Measurements from ENCODE around the gene AIMP2. TPM values are rescaled to one million over a fixed set of nuclear protein-coding genes. Genes with fewer than 3 reads are reported as not detected.
"Not testable (repeated sequence)": the region's sequence is repeated elsewhere in the genome, so short reads cannot be mapped to it uniquely, and the experiment has no call there.

Gene AIMP2
- total RNA-seq, 1 experiment from 2014 or later = 65.1 TPM

DNA sequence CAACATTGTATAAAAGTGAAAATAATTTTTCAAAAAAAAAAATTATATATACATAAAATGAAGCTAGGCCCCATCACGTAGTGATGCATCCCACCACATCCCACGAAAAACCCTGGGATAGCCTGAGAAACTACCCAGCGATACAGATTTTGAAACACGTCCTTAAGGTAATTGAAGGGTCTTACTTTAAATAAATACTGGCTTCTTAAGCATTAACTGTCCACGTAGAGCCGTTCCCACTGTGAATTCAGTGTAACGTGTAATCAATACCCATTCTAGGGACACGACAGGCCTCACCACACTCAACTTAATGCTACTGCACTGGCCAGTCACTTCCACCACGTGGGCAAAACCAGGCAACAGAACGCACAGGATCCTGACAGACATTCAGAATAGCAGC, 26.1 kb downstream of the AIMP2 start:
- H3K27me3 ChIP-seq (ENCODE audit: insufficient read depth, low read depth) = no peaks in the 10 kb centered on the region
- H3F3A ChIP-seq (ENCODE audit: insufficient read depth, low read depth) = no peaks in the 10 kb centered on the region; the same call in 1 of the 2 replicates
- intact Hi-C loops (cut with micrococcal nuclease; ENCODE audit: unreplicated experiment) = no loop called here
- peaks cover 7% of the 10 kb centered on the region; the same call in 1 of the 2 replicates for H4K20me1 ChIP-seq (ENCODE audit: insufficient read depth)
- H3K9me3 ChIP-seq (ENCODE audit: insufficient read depth, low read depth) = no peaks in the 10 kb centered on the region
- no peak overlapping the region for H3K27ac ChIP-seq
- H3K9me2 ChIP-seq (ENCODE audit: insufficient read depth) = no peaks in the 10 kb centered on the region
- no TSS peak for BruUV-seq (replicated peaks)
- no peaks in the 10 kb centered on the region for H3K79me2 ChIP-seq (ENCODE audit: low read depth)
- CTCF ChIA-PET = no interaction called here
- no peak overlapping the region for H3K4me3 ChIP-seq
- H3K4me2 ChIP-seq = no peak overlapping the region
- no peak for DNase-seq
- H3K36me3 ChIP-seq (ENCODE audit: low read depth) = peaks cover 51% of the 10 kb centered on the region
- H3K4me1 ChIP-seq (replicated peaks; ENCODE audit: insufficient read depth) = no peaks in the 10 kb centered on the region
- POLR2A ChIA-PET (ENCODE audit: unreplicated experiment) = no interaction called here
- no peak overlapping the region for H2AFZ ChIP-seq
- TF ChIP-seq EZH2 (IDR thresholded peaks at IDR 0.05; ENCODE audit: low read depth) = no peak
- TF ChIP-seq, protein P1, sequence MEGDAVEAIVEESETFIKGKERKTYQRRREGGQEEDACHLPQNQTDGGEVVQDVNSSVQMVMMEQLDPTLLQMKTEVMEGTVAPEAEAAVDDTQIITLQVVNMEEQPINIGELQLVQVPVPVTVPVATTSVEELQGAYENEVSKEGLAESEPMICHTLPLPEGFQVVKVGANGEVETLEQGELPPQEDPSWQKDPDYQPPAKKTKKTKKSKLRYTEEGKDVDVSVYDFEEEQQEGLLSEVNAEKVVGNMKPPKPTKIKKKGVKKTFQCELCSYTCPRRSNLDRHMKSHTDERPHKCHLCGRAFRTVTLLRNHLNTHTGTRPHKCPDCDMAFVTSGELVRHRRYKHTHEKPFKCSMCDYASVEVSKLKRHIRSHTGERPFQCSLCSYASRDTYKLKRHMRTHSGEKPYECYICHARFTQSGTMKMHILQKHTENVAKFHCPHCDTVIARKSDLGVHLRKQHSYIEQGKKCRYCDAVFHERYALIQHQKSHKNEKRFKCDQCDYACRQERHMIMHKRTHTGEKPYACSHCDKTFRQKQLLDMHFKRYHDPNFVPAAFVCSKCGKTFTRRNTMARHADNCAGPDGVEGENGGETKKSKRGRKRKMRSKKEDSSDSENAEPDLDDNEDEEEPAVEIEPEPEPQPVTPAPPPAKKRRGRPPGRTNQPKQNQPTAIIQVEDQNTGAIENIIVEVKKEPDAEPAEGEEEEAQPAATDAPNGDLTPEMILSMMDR (conservative IDR thresholded peaks at IDR 0.05) = no peak

DNA sequence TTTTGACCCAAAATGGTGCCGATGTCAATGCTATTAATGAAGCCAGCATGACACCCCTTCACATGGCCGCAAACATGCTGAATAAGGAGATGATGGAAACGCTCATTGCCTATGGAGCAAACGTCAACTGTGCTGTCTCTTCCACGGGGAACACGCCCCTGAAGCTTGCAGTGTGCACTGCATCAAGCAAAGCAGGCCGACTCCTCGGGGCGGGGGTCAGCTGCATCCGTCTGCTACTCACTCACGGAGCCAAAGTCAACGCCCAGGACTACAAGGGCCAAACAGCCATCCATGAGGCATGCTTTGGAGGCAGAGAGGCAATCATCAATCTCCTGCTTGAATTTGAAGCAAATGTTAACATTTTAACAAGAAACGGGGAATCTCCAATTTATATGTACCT, 26.6 kb downstream of the AIMP2 start:
- no peaks in the 10 kb centered on the region for H3K27me3 ChIP-seq (ENCODE audit: insufficient read depth, low read depth)
- peaks cover 7% of the 10 kb centered on the region; the same call in 1 of the 2 replicates for H4K20me1 ChIP-seq (ENCODE audit: insufficient read depth)
- no peak for TF ChIP-seq EZH2 (IDR thresholded peaks at IDR 0.05; ENCODE audit: low read depth)
- TF ChIP-seq, protein P1 (conservative IDR thresholded peaks at IDR 0.05) = no peak
- no peak overlapping the region for H3K27ac ChIP-seq
- peaks cover 52% of the 10 kb centered on the region for H3K36me3 ChIP-seq (ENCODE audit: low read depth)
- POLR2A ChIA-PET (ENCODE audit: unreplicated experiment) = no interaction called here
- no peak overlapping the region for H3K4me2 ChIP-seq
- H3K79me2 ChIP-seq (ENCODE audit: low read depth) = no peaks in the 10 kb centered on the region
- no peak for DNase-seq
- BruUV-seq (replicated peaks) = no TSS peak
- H3F3A ChIP-seq (ENCODE audit: insufficient read depth, low read depth) = no peaks in the 10 kb centered on the region; the same call in 1 of the 2 replicates
- H3K4me1 ChIP-seq (replicated peaks; ENCODE audit: insufficient read depth) = no peaks in the 10 kb centered on the region
- H3K9me2 ChIP-seq (ENCODE audit: insufficient read depth) = no peaks in the 10 kb centered on the region
- H2AFZ ChIP-seq = no peak overlapping the region
- CTCF ChIA-PET = no interaction called here
- H3K9me3 ChIP-seq (ENCODE audit: insufficient read depth, low read depth) = no peaks in the 10 kb centered on the region
- no peak overlapping the region for H3K4me3 ChIP-seq
- intact Hi-C loops (cut with micrococcal nuclease; ENCODE audit: unreplicated experiment) = no loop called here

DNA sequence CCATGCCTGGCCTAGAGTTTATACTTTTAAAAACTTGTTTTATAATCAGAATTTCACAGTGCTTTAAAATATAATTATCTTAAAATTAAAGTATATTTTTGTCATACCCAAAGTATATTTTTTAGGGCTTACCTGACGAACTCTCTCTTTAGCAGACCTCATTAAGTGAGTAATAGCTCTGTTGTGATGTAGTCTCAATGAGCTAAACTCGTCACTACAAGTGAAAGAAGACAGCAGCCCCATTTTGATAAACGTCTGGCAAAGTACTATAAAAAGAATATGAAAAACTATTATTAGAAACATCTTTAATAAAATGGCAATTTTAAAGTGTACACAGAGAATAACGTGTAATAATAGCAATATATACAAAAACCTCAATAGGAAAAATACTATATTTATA, 40.7 kb downstream of the AIMP2 start:
- Histone ChIP-seq H3F3A (ENCODE audit: insufficient read depth, low read depth) (peaks cover 36% of the 10 kb centered on the region), H3K4me3 (no peak overlapping the region), H3K9me3 (ENCODE audit: insufficient read depth, low read depth) (no peaks in the 10 kb centered on the region), H2AFZ (no peak overlapping the region), H3K36me3 (ENCODE audit: low read depth) (peaks cover 48% of the 10 kb centered on the region), H3K4me2 (no peak overlapping the region), H3K79me2 (ENCODE audit: low read depth) (peaks cover 13% of the 10 kb centered on the region), H3K27me3 (ENCODE audit: insufficient read depth, low read depth) (no peaks in the 10 kb centered on the region), H3K4me1 (replicated peaks; ENCODE audit: insufficient read depth) (no peaks in the 10 kb centered on the region), H3K9me2 (ENCODE audit: insufficient read depth) (no peaks in the 10 kb centered on the region), H4K20me1 (ENCODE audit: insufficient read depth) (peaks cover 10% of the 10 kb centered on the region), H3K27ac (no peak overlapping the region)
- CTCF ChIA-PET = no interaction called here
- TF ChIP-seq EZH2 (IDR thresholded peaks at IDR 0.05; ENCODE audit: low read depth) = no peak
- TF ChIP-seq, protein P1 (conservative IDR thresholded peaks at IDR 0.05) = no peak
- DNase-seq = no peak
- intact Hi-C loops (cut with micrococcal nuclease; ENCODE audit: unreplicated experiment) = no loop called here
- no TSS peak for BruUV-seq (replicated peaks)
- POLR2A ChIA-PET (ENCODE audit: unreplicated experiment) = no interaction called here

DNA sequence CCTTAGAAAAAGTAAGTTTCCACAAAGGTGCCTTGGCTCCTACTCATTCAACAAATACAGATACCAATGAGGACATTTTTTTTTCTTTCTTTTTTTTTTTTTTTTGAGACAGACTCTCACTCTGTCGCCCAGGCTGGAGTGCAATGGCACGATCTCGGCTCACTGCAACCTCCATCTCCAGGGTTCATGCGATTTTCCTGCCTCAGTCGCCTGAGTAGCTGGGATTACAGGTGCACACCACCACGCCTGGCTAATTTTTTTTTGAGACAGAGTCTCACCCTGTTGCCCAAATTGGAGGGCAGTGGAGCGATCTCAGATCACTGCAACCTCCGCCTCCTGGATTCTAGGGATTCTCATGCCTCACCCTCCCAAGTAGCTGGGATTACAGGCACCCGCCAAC, 42.1 kb downstream of the AIMP2 start:
- H3K27me3 ChIP-seq (ENCODE audit: insufficient read depth, low read depth); DNase-seq; H3K4me1 ChIP-seq (replicated peaks; ENCODE audit: insufficient read depth); H3K4me3 ChIP-seq; H3K4me2 ChIP-seq; H3K9me2 ChIP-seq (ENCODE audit: insufficient read depth); POLR2A ChIA-PET (ENCODE audit: unreplicated experiment); H3K9me3 ChIP-seq (ENCODE audit: insufficient read depth, low read depth); H3K27ac ChIP-seq; intact Hi-C loops (cut with micrococcal nuclease; ENCODE audit: unreplicated experiment); H2AFZ ChIP-seq; BruUV-seq (replicated peaks): not testable (repeated sequence)
- Histone ChIP-seq H3K79me2 (ENCODE audit: low read depth) (peaks cover 27% of the 10 kb centered on the region), H3F3A (ENCODE audit: insufficient read depth, low read depth) (peaks cover 38% of the 10 kb centered on the region), H3K36me3 (ENCODE audit: low read depth) (peaks cover 41% of the 10 kb centered on the region), H4K20me1 (ENCODE audit: insufficient read depth) (peaks cover 18% of the 10 kb centered on the region)
- CTCF ChIA-PET = interaction anchor here (0.7 kb wide), 1 partner anchor 48 kb away, joined by 8 read pairs; no protein-coding TSS in a partner anchor
